Measurements from ENCODE around the gene RABGAP1L.
"Not testable (repeated sequence)": the region's sequence is repeated elsewhere in the genome, so short reads cannot be mapped to it uniquely, and the experiment has no call there.

The RABGAP1L gene

DNA sequence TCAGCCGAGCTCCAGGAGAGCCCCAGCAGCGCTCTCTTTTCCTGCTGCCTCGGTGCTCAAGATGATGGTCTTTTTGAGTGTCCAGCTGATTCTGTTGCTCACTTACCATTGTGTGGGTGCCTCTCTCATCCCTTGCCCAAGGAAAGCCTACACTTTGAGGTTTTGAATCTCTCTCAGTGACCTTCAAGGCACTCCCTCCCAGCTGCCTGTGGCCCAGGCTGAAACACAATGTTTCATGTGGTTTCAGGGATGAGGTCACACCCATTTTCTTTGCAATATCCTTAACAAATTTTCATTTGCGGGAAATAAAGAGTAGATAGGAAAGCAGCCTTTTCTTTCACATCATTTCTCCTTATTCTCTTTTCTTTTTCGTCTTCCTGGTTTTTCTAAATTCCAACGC lies 876.5 kb downstream of the RABGAP1L start:
- DNase-seq (ENCODE audit: low spot score), result no peak

DNA sequence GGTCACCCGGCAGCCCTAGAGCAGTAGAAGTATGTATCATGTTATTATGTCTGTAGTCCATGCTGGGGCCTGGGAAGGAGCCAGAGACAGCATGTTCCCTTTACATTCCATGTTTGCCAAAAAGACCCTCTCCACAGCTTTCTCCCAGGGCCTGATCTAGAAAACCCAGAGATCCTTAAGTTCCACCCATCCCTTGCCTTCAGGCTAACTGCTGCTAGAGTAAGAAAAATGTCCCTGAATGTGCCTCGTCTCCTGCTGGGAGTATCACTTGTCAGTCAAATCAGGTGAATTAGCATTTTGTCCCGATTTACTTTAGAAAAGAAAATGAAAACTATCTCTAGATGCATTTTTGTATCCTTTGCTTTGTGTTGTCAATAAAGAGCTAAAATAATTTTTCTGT lies 877.2 kb downstream of the RABGAP1L start:
- DNase-seq (ENCODE audit: low spot score), result no peak

DNA sequence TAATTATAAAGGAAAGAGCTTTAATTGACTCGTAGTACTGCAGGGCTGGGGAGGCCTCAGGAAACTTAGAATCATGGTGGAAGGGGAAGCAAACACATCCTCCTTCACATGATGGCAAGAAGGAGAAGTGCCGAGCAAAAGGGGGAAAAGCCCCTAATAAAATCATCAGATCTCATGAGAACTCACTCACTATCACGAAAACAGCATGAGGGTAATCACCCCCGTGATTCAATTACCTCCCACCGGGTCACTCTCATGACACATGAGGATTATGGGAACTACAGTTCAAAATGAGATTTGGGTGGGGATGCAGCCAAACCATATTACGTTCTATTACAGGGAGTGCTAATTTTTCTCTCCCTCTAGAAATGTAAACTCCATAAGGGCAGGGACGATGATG lies 878.1 kb downstream of the RABGAP1L start:
- DNase-seq (ENCODE audit: low spot score), result no peak

DNA sequence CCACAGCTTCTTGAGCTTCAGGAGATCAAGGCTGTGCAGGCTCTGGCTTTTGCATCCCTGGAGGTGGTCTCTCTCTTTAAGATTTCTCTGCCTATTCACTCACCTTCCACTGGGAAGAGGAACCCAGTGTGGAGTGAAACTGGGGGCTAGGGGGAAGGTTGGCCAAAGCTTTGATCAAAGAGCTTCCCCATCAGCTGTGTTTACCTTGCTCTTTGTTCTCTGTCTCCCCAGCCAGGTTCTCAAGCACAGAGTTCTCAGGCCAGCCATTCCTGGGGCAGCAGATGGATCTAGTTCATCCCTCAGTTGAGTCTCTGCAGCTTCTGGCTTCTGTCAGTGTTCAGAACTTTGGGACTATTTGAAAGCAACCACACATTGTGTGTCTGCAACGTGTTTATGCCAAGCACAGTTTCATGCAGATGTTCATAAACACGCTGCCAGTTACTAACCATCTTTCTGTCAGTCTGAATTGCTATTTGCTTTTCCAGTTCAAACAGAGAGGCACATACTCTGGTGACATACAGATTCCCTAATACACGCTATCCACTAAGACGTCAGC lies 881.1 kb downstream of the RABGAP1L start:
- no peak for DNase-seq (ENCODE audit: low spot score)

DNA sequence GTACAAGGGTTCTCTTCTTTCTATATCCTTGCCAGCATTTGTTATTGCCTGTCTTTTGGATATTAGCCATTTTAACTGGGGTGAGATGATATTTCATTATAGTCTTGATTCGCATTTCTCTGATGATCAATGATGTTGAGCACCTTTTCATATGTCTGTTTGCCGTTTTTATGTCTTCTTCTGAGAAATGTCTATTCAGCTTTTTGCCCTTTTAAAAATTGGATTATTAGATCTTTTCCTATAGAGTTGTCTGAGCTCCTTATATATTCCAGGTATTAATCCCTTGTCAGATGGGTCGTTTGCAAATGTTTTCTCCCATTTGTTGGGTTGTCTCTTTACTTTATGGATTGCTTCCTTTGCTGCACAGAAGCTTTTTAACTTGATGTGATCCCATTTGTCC lies 883.3 kb downstream of the RABGAP1L start:
- no peak for DNase-seq (ENCODE audit: low spot score)

DNA sequence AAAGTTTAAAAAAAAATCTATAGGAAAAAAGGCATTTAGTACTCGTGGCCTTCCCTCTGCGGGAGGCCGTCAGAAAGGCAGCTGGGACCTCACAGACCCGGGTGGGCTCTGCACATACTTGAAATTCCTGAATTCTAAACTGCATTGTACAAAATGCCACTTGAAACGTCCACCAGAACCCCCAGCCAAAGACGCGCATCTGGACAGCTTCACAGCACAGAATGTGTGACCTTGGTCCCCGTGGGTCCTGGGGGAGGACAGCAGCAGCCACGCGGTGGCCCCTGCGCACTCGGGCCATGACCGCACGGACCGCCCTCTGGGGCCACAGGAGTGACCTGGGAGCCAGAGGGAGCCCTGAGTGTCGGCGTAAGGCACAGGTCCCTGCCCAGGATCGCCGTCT lies 884.5 kb downstream of the RABGAP1L start:
- no peak for DNase-seq (ENCODE audit: low spot score)

DNA sequence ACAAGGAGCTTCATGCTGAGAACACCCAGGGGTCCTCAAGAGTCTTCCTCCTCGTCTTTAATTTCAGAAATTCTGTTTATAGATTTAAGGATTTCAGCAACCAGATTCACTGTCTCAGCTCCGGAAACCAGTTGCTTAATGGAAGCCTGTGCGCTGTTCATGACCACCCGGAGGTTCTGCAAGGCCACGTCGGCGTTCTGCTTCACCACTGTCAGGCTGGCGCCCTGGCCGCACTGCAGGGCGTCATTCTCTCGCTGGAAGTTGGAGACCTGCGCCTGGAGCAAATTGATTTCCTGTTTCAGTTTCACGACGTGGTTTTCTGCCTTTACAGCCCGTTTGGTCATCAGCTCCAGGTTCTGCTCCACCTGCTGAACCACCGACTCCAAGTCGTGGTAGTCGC lies 885.3 kb downstream of the RABGAP1L start:
- not testable (repeated sequence) for DNase-seq (ENCODE audit: low spot score)
